Measurements from ENCODE around the gene ST6GAL1.

The ST6GAL1 gene

GRCh38 chr3:187077537-187077936 is 147.2 kb downstream of the ST6GAL1 start:
- DNase-seq (ENCODE audit: low read depth), result no peak

GRCh38 chr3:187079090-187080022 is 149.0 kb downstream of the ST6GAL1 start:
- DNase-seq (ENCODE audit: low read depth), result no peak

- no peak for DNase-seq (ENCODE audit: low read depth)
These were observed 150.6 kb downstream of the ST6GAL1 start for GRCh38 chr3:187080799-187081450.

DNA sequence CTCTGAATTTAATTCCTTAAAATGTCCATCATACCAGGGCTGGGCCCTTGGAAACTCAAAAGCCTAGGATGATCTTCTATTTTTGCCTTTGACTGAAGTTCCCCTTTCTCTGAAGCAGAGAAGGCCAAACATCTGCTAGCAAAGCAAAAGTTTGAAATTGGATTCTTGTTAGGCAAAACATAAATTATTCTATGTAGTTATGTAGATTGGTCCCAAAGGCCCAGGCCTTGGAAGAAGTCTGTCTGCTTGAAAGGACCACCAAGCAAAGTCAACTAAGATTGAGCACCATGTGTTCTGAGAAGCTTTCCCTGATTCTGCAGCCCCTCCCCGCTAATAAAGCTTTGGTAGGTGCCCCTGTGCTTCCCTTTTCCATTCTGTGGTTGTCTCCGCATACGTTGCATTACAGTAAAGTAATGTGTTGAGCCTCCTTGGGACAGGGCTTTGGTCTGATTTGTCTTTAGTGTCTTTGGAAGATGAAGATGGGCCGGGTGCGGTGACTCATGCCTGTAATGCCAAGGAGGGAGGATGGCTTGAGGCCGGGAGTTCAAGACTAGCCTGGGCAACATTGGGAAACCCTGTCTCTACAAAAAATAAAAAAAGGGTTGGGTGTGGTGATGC is 152.5 kb downstream of the ST6GAL1 start:
- DNase-seq (ENCODE audit: low read depth), result no peak

DNA sequence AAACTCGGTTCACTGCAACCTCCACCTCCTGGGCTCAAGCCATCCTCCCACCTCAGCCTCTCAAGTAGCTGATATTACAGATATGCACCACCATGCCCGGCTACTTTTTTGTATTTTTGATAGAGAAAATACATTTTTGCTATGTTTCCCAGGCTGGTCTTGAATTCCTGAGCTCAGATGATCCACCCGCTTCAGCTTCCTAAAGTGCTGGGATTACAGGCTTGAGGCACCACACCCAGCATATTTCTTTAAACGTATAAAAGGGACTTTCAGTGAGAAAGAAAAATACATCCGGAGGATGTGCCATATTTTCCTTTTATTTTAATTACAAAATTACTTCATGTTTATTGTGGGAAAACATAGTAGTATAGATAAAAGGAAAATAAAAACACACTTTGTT is 153.8 kb downstream of the ST6GAL1 start:
- no peak for DNase-seq (ENCODE audit: low read depth)

DNA sequence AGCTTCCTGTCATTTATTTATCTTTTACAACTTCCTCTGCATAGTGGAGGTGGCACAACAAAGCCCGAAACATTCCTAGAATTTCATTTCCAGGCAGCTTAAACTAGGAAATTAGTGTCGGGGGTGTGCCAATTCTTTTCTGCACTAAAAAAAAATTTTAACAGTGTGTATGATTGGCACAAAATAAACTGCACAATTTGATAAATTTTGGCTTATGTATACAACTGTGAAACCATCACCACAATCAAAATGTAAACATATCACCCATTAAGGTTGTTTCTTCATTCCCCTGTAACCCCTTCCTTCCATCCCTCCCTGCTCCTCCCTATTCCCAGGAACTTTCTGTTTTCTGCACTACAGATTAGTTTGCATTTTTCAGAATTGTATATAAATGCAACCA is 154.3 kb downstream of the ST6GAL1 start:
- DNase-seq (ENCODE audit: low read depth), result no peak

DNA sequence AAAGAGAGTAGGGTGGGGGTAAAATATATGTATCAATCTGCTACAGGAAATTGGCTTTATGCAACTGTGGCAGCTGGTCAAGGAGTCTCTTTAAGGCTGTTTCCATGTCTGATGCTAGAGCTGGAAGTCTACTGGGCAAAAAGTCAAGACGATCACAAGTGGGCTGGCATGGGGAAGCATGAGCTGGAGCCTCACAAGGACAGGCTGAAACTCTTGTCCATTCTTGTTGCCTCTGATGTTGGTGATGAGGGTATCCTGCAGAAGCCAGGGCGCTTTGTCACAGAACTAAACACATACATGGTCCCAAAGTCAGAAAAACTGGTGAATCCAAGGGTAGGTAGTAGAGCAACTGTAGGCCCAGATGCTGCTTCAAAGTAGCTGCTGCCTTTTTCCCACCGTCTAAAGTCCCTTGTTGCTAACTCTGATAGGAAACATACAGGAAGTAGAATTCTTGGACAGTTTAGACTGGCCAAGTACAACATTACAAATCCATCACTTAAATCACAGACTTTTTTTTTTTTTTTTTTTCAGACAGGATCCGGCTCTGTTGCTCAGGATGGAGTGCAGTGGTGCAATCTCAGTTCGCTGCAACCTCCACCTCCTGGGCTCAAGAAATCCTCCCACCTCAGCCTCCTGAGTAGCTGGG is 154.8 kb downstream of the ST6GAL1 start:
- DNase-seq (ENCODE audit: low read depth), result no peak

- no peak for DNase-seq (ENCODE audit: low read depth)
These were observed 155.6 kb downstream of the ST6GAL1 start for GRCh38 chr3:187085933-187086332.

GRCh38 chr3:187086831-187087230 is 156.5 kb downstream of the ST6GAL1 start:
- DNase-seq (ENCODE audit: low read depth), result no peak

DNA sequence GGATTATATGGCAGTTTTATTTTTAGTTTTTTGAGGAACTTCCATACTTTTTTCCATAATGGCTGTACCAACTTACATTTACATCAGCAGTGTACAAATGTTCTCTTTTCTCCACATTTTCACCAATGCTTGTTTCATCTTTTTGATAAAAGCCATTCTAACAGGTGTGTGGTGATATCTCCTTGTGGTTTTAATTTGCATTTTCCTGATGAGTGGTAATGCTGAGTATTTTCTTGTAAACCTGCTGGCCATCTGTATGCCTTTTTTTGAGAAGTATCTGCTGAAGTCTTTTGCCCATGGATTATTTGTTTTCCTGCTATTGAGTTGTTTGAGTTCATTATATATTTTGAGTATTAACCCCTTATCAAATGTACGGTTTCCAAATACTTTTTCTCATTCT is 158.4 kb downstream of the ST6GAL1 start:
- DNase-seq (ENCODE audit: low read depth), result no peak

DNA sequence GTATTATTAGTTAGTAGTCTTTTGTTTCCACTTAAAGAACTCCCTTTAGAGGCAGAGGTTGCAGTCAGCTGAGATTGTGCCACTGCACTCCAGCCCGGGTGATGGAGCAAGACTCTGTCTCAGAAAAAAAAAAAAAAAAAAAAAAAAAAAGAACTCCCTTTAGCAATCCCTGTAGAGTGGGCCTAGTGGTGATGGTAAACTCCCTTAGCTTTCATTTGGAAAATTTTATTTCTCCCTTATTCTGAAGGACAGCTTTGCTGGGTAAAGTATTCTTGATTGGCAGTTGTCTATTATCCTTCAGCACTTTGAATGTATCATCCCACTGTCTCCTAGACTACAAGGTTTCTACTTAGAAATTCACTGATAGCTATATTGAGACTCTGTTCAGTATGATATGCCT is 163.0 kb downstream of the ST6GAL1 start:
- no peak for DNase-seq (ENCODE audit: low read depth)

DNA sequence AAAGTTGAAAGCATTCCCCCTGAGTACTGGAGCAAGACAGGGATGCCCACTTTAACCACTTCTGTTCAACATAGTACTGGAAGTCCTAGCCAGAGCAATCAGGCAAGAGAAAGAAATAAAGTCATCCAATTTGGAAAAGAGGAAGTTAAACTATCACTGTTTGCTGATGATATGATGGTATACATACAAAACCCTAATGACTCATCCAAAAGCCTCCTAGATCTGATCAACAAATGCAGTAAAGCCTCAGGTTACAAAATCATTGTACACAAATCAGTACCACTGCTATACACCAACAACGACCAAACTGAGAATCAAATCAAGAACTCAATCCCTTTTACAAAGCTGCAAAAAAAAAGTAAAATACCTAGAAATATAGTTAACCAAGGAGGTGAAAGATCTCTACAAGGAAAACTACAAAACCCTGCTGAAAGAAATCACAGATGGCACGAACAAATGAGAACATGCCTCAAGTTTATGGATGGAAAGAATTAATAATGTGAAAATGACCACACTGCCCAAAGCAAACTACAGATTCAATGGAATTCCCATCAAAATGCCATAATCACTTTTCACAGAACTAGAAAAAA is 168.7 kb downstream of the ST6GAL1 start:
- no peak for DNase-seq (ENCODE audit: low read depth)

DNA sequence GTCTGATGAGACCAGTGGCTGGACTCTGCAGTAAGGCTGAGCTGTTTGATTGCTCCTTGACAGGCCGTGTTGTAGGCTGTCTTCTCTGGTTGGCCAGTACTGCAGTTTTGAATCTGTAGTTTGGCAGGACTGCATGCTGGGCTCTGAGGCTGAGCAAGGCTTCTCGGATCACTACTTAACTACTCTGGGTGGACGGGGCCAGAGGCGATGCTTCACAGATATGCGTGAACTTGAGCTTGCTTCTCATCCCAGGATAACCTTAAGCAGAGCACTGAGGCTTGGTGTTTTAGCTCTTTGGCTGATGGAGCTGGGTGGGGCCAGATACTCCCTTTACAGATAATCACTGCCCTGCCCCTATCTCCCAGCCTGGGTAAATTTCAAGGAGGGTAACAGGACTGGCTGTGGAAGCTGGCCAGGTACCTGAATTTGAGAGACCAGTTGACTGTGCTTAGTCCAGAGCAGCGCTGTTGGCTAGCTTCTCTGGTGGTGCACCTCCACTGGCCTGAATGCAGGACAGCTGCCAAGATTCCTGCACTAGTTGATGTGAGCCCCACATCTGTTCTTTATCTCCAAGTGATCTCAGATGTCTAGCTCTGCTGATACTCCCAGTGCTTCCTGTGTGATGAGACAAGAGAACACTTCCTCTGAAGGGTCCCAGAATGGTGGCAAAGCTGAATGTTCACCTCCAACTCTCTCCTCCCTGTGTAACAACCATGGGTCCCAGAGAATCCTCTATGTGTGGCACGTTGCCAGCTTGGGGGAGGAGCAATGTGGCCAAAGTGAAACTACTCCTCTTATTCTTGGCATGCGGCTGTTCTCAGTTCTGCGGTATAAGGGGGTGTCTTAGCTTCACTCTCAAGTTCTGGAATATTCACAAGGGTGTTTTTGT is 171.1 kb downstream of the ST6GAL1 start:
- DNase-seq (ENCODE audit: low read depth), result peak; percentile 9

GRCh38 chr3:187102073-187102634 is 171.8 kb downstream of the ST6GAL1 start:
- no peak for DNase-seq (ENCODE audit: low read depth)

GRCh38 chr3:187103251-187103650 is 172.9 kb downstream of the ST6GAL1 start:
- DNase-seq (ENCODE audit: low read depth), result no peak

DNA sequence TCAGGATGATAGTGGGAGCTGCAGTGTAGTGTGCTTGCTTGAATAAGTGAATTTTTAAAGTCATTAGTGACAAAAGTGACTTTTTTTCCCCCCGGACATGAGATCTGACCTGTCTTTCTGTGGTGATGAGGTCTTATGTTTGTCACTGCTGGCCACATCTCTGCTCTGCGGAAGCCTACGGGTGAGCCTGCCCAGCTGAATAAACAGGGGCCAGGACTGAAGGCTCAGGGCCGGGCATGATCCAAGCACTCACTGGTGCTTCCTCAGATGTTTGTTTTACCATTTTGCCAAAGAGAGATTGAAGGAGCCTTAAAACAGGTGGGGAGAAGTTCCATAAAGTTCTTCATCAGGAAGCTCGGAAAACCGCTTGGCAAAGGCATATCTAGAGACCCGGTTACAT is 174.0 kb downstream of the ST6GAL1 start:
- no peak for DNase-seq (ENCODE audit: low read depth)

DNA sequence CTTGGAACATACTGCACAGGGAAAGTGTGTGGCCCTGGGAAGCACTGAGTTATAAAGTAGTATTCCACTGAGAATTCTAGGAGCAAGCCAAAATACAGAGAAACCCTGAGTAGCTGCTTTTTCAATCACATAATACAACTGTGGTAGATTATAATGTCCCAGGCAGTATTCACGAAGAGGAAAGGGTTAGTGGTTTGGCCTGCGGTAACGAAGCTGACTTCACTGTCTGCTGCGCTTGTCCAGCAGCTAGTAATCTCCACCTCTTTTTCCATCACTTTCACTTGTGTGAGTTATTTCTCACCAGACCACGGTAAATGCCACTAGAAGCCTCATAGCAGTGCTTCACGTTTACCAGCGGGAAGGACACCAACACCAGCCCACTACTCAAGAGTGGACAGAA is 174.6 kb downstream of the ST6GAL1 start:
- no peak for DNase-seq (ENCODE audit: low read depth)

DNA sequence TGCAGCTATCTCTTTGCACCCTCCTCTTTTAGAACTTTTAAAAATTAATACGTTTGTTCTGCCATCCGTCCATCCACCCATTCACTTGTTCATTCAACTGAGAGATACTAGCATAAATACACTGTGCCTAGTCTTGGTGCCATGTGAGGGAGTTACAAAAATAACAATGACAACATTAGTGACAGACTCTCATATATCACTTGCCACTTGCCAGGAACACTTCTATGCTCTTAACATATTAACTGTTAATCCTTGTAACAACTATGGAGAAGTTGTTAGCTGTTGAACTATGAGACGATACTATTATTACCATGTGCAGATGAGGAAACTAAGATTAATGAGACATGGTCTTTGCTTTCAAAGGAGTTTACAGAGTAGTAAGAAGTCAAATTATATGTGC is 175.4 kb downstream of the ST6GAL1 start:
- no peak for DNase-seq (ENCODE audit: low read depth)

DNA sequence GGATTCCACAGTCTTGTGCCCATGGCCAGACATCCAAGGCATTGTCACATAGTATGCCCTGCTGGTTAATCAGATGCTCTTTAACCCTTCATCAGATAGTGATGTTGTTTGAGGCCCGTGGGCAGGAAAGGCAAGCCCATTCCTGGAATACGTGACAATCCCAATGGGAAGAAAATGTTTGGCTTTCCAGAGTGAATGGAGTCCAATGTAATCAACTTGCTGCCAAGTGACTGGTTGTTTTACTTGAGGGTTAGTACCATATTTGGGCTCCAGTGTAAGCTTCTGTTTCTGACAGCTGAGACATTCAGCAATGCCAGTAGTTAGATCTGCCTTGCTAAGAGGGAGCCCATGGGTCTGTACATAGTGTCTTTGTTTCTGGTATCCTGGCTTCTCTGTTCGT is 177.7 kb downstream of the ST6GAL1 start:
- no peak for DNase-seq (ENCODE audit: low read depth)

DNA sequence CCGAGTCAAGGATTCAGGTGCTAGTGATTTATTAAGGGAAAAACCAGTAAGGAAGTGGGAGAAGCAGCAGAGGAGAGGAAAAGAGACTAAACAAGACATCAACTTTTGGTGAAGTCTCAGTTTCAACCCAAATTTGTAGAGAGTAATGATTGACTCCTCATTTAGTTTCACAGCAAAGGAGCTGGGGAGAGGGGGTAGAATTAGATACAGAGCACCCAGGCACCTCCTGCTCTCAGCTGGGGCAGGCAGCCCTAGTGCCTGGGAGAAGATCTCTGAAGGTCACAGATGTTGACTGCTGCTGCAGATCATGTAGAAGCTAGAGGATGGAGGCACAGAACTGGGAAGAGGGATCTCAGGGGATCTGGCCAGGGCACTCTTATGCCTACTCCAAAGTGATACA is 179.8 kb downstream of the ST6GAL1 start:
- no peak for DNase-seq (ENCODE audit: low read depth)
